Eye (tissue), 1 donor: ENCODE data around the gene MADD.
"Not testable (repeated sequence)": the region's sequence is repeated elsewhere in the genome, so short reads cannot be mapped to it uniquely, and the experiment has no call there.

Source experiments
- DNase-seq: peaks from one replicate; pipeline ENCODE4 v3.0.0-alpha.2; 2015

Gene MADD

DNA sequence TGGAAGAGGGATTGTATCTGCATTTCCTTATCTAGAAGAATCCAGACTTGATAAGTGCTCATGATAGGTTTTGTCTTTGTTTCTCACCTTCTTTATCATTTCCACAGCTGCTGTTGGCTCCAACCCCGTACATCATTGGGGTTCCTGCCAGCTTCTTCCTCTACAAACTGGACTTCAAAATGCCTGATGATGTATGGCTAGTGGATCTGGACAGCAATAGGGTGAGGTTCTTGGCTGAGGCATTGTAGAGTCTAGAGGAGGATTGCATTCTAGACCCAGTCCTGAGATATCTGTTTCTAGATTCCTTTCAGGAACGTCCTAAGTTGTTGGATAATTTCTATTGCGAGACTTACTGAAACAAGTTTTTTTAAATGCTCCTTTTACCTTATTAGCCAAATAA, 8.1 kb downstream of the MADD start:
- DNase-seq = no peak

DNA sequence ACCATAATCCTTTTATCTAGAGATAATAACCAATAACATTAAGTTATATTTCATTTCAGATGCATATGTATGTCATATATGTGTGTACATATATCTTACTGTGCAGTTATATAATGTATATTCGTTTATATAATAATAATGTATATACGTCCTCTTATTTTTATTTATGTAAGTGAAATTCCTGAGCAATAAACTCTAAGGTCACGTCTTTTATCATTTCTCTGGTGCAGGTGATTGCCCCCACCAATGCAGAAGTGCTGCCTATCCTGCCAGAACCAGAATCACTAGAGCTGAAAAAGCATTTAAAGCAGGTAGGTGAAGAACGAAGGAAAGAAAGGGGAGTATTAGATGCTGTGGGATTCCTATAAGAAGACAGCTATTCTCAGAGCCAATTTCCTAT, 8.8 kb downstream of the MADD start:
- DNase-seq = no peak

GRCh38 chr11:47280099-47280498, 10.2 kb downstream of the MADD start:
- no peak for DNase-seq

- DNase-seq = no peak
Measured at GRCh38 chr11:47280860-47281259, 10.9 kb downstream of the MADD start.

DNA sequence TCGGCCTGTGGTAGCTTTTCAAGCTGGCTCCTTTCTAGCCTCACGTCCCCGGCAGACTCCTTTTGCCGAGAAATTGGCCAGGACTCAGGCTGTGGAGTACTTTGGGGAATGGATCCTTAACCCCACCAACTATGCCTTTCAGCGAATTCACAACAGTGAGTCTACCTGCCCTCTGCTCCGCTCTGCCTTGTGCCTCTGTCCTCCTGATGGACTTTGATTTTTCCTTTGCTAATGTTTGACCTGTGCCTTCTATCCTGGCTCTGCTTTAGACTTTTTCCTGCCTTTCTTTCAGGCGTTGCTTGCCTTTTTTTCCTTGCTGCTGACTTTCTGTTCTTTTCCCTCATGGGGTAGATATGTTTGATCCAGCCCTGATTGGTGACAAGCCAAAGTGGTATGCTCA, 12.5 kb downstream of the MADD start:
- DNase-seq = no peak

GRCh38 chr11:47284151-47284550, 14.2 kb downstream of the MADD start:
- DNase-seq = no peak

GRCh38 chr11:47285969-47286770, 16.2 kb downstream of the MADD start:
- DNase-seq = no peak

DNA sequence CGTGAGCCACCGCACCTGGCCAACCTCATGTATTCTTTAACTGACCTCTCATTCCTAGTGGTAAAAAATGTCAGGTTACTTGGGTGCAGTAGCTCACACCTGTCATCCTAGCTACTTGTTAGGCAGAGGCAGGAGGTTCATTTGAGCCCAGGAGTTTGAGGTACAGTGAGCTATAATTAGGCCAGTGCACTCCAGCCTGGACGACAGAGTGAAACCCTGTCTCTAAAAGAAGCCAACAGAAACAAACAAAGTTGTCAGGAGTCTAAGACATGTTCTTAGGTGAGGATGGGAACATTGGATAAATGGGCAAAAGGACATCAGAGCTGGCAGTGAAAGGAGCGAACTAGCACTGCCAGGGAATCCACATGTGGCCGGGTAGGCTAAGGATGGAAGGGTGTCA, 18.1 kb downstream of the MADD start:
- no peak for DNase-seq

GRCh38 chr11:47289856-47290255, 19.9 kb downstream of the MADD start:
- DNase-seq = no peak

DNA sequence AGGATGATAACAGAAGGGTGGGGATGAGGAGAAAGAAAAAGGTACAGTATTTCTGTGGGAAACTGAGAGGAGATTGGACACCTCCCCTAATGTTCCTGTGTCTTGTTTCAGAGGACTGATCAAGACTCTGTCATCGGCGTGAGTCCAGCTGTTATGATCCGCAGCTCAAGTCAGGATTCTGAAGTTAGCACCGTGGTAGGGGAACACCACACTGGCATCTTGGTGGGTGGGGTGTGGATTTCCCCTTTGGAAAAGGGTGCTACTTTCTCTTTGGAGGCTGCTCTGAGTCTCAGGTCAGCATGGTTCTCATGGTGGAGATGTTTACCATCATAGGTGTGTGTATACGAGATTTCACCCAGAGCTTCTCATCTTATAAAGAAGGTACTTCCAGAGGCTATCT, 25.5 kb downstream of the MADD start:
- DNase-seq = no peak

DNA sequence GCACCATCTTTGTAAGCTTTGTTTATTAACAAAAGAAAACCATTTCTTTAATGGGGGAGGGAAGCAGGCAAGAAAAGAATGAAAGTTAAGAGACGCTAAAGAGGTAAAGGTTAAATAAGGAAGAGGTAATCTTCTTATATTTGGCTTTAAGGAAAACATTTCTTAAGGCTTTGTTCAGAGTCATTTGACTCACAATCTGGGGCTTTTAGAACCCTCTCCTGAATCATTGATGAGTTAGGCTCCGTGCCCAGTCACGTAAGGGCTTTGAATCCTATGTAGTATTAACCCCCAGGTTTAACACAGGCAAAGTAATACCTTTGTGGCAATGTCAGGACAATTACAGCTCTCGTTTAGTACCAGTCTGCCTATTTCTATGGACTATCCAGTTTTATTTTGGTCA, 26.1 kb downstream of the MADD start:
- DNase-seq = no peak

DNA sequence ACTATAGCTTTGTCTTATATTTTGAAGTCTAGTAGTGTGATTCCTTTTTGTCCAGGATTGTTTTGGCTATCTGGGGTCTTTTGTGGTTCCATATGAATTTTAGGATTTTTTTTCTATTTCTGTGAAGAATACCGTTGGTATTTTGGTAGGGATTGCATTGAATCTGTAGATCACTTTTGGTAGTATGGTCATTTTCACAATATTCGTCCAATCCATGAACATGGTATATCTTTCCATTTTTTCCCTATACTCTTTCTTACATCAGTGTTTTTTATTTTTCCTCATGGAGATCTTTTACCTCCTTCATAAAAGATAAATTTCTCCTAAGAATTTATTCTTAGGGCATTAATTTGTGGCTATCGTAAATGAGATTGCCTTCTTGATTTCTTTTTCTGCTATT, 29.1 kb downstream of the MADD start:
- DNase-seq = no peak

- no peak for DNase-seq
Measured at GRCh38 chr11:47302853-47303252, 32.9 kb downstream of the MADD start.

- peak; percentile 23 for DNase-seq
Measured at GRCh38 chr11:47305734-47306483, 36.0 kb downstream of the MADD start.

- no peak for DNase-seq
Measured at GRCh38 chr11:47306484-47306844, 36.5 kb downstream of the MADD start.

DNA sequence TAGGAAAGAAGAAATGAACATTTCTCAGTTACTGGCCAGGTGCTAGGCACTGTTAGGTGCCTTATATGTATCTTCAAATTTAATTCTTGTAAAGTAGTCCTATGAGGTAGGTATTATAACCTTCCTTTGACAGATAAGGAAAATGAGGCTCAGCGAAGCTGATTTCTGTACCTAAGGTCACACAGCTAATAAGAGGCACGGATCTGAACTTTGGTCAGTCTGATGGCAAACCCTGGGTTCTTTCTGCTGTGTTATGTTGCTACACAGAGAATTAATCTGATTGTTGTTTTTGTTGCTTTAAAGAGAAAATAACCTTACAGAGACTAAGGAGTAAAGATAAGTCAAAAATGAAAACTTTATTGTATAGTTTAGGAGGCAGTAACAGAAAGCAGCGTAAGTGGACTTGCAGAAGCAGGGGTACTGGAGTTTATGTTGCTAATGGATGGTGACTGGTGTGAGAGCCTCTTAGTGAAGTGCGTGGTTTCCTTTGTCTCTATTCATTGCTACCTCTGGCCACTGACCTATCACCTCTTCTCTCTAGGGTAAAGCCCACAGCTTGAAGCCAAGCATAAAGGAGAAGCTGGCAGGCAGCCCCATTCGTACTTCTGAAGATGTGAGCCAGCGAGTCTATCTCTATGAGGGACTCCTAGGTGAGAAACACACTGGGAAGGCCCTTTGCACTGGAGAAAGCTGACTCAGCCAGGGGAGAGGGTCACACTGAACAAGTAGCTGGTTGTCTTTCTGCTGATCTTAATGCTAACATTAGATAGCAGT, 38.3 kb downstream of the MADD start:
- no peak for DNase-seq

DNA sequence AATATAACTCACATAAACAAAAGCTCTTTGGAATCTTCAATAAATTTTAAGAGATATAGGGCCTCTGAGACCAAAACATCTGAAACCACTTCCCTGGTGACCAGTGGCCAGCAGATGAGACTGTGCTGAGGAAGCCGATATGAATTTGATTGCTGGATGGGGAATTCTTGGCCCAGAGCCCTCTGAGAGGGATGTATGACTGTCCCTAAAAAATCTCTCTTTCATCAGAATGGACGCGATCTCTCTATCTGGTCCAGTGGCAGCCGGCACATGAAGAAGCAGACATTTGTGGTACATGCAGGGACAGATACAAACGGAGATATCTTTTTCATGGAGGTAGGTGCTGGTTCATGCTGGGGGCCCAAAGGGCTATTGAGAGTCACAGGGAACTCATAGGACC, 45.1 kb downstream of the MADD start:
- DNase-seq = no peak

DNA sequence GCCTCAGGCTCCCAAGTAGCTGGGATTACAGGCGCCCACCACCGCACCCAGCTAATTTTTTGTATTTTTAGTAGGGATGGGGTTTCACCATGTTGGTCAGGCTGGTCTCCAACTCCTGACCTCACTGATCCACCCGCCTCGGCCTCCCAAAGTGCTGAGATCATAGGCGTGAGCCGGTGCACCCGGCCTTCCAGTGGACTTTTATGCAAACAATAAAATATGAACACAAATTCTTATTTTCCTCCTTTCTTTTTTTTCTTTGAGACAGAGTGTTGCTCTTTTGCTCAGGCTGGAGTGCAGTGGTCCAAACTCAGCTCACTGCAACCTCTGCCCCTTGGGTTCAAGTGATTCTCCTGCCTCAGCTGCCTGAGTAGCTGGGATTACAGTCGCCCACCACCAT, 46.6 kb downstream of the MADD start:
- not testable (repeated sequence) for DNase-seq

DNA sequence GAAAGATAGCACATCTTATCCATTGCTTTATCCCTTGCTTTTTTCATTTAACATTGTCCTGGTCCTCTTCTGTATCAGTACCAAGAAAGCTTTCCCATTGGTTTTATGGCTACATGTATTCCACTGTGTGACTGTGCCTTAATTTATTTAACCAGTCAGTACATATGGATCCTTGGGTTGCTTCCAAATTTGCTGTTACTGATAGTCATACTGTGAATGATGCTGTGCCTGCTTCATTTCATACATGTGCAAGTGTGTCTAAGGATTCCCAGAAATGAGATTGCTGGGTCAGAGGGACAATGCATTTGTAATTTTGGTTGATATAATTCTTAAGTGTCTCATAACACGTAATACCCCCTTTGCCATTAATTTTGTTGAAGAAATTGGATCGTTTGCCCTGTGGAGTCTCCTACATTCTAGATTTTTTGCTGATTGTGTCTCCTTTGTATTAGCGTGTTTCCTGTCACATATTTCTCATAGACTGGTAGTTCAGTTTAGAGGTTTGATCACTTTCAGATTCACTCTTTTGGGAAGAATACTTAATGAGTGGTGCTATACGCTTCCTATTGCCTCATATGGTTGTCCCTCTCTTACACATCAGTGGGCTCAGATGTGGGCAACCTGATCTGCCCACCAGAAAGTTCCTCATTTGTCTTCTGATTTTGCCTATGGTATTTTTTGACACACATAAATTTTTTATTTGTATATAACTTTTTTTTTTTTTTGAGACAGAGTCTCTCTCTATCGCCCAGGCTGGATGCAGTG, 47.3 kb downstream of the MADD start:
- no peak for DNase-seq

DNA sequence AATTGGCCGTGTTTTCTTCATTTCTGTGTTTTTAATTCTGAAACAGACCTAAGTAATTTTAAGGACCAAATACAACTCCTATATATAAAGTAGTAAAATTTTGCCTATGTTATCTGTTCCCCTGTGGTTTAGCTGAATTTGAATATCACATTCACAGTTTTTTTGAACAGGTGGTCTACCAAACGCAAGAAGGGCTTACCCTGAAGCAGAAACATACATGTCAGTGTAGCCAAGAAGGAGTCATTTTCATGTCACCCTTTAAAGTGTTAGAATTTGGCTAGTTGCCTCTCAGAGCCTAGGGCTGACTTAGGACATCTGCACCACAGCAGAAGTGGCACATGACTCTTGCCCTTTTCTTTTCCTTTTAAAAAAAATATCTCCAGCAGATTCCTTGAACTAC, 48.2 kb downstream of the MADD start:
- DNase-seq = no peak

DNA sequence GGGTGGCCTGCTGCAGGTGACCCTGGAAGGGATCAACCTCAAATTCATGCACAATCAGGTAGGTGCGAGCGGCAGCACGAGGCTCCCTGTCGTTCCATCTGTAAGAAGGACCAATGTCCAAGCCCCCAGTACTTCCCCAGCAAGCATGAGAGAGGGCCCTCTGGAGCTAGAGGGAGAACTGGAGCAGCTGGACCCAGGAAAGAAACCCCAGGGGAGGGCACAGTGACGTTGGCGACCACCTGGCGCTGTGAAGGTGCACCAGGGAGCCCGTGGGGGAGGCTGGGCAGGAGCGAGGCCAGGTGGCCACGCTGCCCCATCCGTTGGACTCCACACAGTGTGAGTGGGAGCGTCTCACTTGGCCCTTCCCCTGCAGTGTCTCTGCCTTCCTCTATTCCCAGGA, 54.6 kb downstream of the MADD start:
- DNase-seq = no peak

DNA sequence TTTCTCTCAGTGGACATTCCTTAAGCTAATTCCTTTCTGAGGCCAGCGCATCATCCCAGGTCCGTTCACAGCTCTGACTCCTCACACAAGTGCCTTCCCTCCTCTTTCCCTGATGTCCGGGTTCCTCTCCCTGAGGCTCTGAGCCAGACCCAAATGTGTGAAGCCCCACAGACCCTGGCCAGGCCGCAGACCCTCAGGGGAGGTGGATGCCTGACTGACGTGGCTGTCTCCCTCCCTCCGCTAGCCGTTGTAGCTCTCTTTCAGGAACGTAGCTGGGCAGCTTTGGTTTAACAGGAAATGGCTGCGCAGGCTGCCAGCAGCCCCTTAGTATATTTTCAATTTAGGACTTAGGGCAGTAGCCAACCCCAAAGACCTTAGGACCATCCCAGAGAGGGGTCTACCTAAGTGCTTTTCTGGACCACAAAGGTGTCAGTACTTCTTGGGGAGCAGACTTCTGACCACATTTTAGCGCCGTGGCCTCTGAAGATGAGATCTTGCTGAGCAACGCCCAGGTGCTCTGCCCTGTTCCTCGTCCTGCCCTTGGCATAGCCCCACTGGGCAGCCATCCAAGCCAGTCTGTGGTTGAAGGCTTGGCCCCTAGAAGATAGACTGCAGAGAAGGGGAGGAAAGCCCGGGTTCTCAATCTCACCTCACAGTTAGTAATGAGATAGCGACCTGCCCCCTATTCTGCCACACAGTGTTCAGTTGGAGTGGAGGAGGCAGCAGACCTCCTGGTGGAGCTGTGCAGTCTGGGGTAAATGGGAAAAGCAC, 55.5 kb downstream of the MADD start:
- no peak for DNase-seq
